Endothelial cell of umbilical vein (primary cell): Measurements from ENCODE around the gene ASPHD1. TPM values are rescaled to one million over a fixed set of nuclear protein-coding genes. Genes with fewer than 3 reads are reported as not detected.

Experiments used
- BruUV-seq: library from RNA; stranded (reverse); fragments of 400-500 nt; replicated peaks from 2 replicates; lab custom pipeline; 2021; lab: Mats Ljungman, UMichigan
- CTCF ChIA-PET: fragments of 300-600, 350-600 bp; sonication (Branson Sonifier 250); formaldehyde crosslinking; loops from one replicate; lab custom pipeline; 2021; ENCODE audit warnings: antibody characterized with exemption, inconsistent platforms; lab: Charles Lee
- POLR2A ChIA-PET: fragments of 300-600, 350-600 bp; sonication (Branson Sonifier 250); formaldehyde crosslinking; loops from one replicate; lab custom pipeline; 2021; ENCODE audit warnings: antibody characterized with exemption, inconsistent platforms; lab: Charles Lee
- DNase-seq: peaks from one replicate; pipeline ENCODE4 v3.0.0-alpha.2; 2011; ENCODE audit warnings: low read depth, low spot score
- FAIRE-seq: peaks from 2 replicates; lab custom pipeline; 2011; peaks lifted over from hg19 to GRCh38; lab: Jason Lieb, UNC
- H2AFZ ChIP-seq: 2 replicates; pipeline ENCODE4 v1.6.0; 2012; ENCODE audit warnings: low read depth, low read length, control low read depth, inconsistent platforms
- H3K27ac ChIP-seq: 2 replicates; pipeline ENCODE4 v1.5.1; 2011; ENCODE audit warnings: low read depth, mild to moderate bottlenecking, control low read depth, low read length, moderate library complexity; ENCODE audit not compliant: insufficient read depth
- H3K27me3 ChIP-seq, 2 experiments: 2 replicates each; pipeline versions ENCODE4 v1.6.0 to v1.6.1; 2011; ENCODE audit warnings: low read length in 2 of 2, mixed read lengths in 1 of 2; ENCODE audit not compliant: control insufficient read depth in 2 of 2, insufficient read depth in 2 of 2
- H3K36me3 ChIP-seq, 2 experiments: 2 replicates in 1 of 2; 3 replicates in 1 of 2; pipeline ENCODE4 v1.5.1; 2011; ENCODE audit warnings: low read length in 2 of 2, mild to moderate bottlenecking in 1 of 2, moderate library complexity in 1 of 2; ENCODE audit not compliant: control insufficient read depth in 2 of 2, insufficient read depth in 2 of 2; ENCODE audit errors: extremely low read depth in 1 of 2
- H3K4me1 ChIP-seq: 3 replicates; pipeline ENCODE4 v1.5.1; 2011; ENCODE audit warnings: mild to moderate bottlenecking, low read length; ENCODE audit not compliant: control insufficient read depth, insufficient read depth; ENCODE audit errors: extremely low read depth
- H3K4me2 ChIP-seq: 2 replicates; pipeline ENCODE4 v1.6.1; 2011; ENCODE audit warnings: low read length, control low read depth, mixed read lengths; ENCODE audit not compliant: insufficient read depth
- H3K4me3 ChIP-seq, 3 experiments: fragments of 200-600 bp in 1 of 3; sonication (generic), shearing (Covaris generic) in 1 of 3; replicated peaks in 1 of 3; 2 replicates each; pipeline ENCODE4 v1.5.1; 2011 to 2016; ENCODE audit warnings: control low read depth in 3 of 3, low read length in 3 of 3, mild to moderate bottlenecking in 2 of 3, inconsistent platforms in 1 of 3, low read depth in 1 of 3, moderate library complexity in 1 of 3; ENCODE audit not compliant: insufficient read depth in 1 of 3
- H3K79me2 ChIP-seq: 2 replicates; pipeline ENCODE4 v1.6.0; 2012; ENCODE audit warnings: low read length, inconsistent platforms; ENCODE audit not compliant: control insufficient read depth, insufficient read depth
- H3K9ac ChIP-seq: replicated peaks from 2 replicates; pipeline ENCODE3; 2011; ENCODE audit warnings: low read length, control low read depth; ENCODE audit not compliant: insufficient read depth; ENCODE audit errors: extremely low read depth
- H3K9me1 ChIP-seq: replicated peaks from 3 replicates; pipeline ENCODE4 v1.6.0; 2011; ENCODE audit warnings: mild to moderate bottlenecking, low read length; ENCODE audit not compliant: control insufficient read depth, insufficient read depth; ENCODE audit errors: extremely low read depth
- H3K9me3 ChIP-seq: replicated peaks from 2 replicates; pipeline ENCODE4 v1.5.1; 2012; ENCODE audit warnings: low read length, inconsistent platforms; ENCODE audit not compliant: control insufficient read depth, insufficient read depth
- H4K20me1 ChIP-seq: replicated peaks from 2 replicates; pipeline ENCODE3; 2011; ENCODE audit warnings: mild to moderate bottlenecking, low read length; ENCODE audit not compliant: control insufficient read depth, insufficient read depth; ENCODE audit errors: extremely low read depth
- EZH2 ChIP-seq: IDR thresholded peaks from 2 replicates; pipeline ENCODE4 v1.6.1; 2012; ENCODE audit warnings: borderline replicate concordance, low read depth, mild to moderate bottlenecking, moderate library complexity, low read length, inconsistent platforms; ENCODE audit not compliant: severe bottlenecking
- FOS ChIP-seq: IDR thresholded peaks from 2 replicates; pipeline ENCODE4 v1.6.1; 2011; ENCODE audit warnings: mild to moderate bottlenecking, low read length, moderate library complexity, borderline replicate concordance; ENCODE audit not compliant: insufficient read depth
- GATA2 ChIP-seq: IDR thresholded peaks from 2 replicates; pipeline ENCODE4 v1.7.0; 2011; ENCODE audit warnings: low read depth, mild to moderate bottlenecking, moderate library complexity, mixed read lengths, low read length; ENCODE audit not compliant: insufficient read length, insufficient read depth
- JUN ChIP-seq: IDR thresholded peaks from 2 replicates; pipeline ENCODE4 v1.6.1; 2011; ENCODE audit warnings: borderline replicate concordance, low read depth; ENCODE audit not compliant: insufficient read length, insufficient read depth
- MYC ChIP-seq: IDR thresholded peaks from one replicate; pipeline ENCODE4 v1.6.1; 2011; ENCODE audit warnings: mild to moderate bottlenecking, low read depth, low read length
- POLR2A ChIP-seq: IDR thresholded peaks from 2 replicates; pipeline ENCODE4 v1.6.1; 2012; ENCODE audit warnings: low read depth, mild to moderate bottlenecking, control low read depth, low read length
- POLR2AphosphoS5 ChIP-seq: IDR thresholded peaks from 2 replicates; pipeline ENCODE4 v1.6.1; 2012; ENCODE audit warnings: low read depth, mild to moderate bottlenecking, control low read depth, low read length, moderate library complexity; ENCODE audit not compliant: insufficient read depth
- dilution Hi-C: fragments of 300-500 bp; cut with MboI; formaldehyde crosslinking; loops from one replicate; pipeline ENCODE4 v1.15.0; 2019; ENCODE audit warnings: low sequenced_read_pairs; ENCODE audit not compliant: extremely low pct_ligation_motif_present
- intact Hi-C: fragments of 100-400 bp; cut with micrococcal nuclease; formaldehyde crosslinking; loops from one replicate; pipeline ENCODE4 v1.10.0; 2022
- polyA plus RNA-seq, 4 experiments: library from polyadenylated mRNA; depleted of rRNA in 3 of 4; stranded (reverse) in 3 of 4; unstranded in 1 of 4; fragments of >200 nt; gene quantifications; 2 replicates each; pipeline versions ENCODE4 v1.2.1 to v1.2.3, GENCODE V29; 2011 to 2012; ENCODE audit warnings: missing spikeins in 1 of 4
- total RNA-seq: library from RNA; stranded (reverse); gene quantifications from 2 replicates; pipeline ENCODE4 v1.2.3, GENCODE V29; 2021
- TF ChIP-seq, protein P1 (sequence below): IDR thresholded peaks from 2 replicates; pipeline ENCODE4 v1.6.1; 2011; ENCODE audit not compliant: insufficient read depth, insufficient read length
- TF ChIP-seq, protein P2 (sequence below), 2 donors: IDR thresholded peaks; 1 replicate in 1 of 2; 2 replicates in 1 of 2; pipeline ENCODE4 v1.5.1; 2011; ENCODE audit warnings: low read length in 2 of 2, mild to moderate bottlenecking in 2 of 2, moderate library complexity in 2 of 2, control low read depth in 1 of 2, inconsistent platforms in 1 of 2, low read depth in 1 of 2; ENCODE audit not compliant: insufficient read depth in 1 of 2; ENCODE audit errors: extremely low read depth in 1 of 2

ASPHD1 gene
- total and polyA plus RNA-seq, 2 donors (not counting 3 experiments of a cell fraction or from before 2014, with no cell fraction given): 0.90 to 1.2 TPM

DNA sequence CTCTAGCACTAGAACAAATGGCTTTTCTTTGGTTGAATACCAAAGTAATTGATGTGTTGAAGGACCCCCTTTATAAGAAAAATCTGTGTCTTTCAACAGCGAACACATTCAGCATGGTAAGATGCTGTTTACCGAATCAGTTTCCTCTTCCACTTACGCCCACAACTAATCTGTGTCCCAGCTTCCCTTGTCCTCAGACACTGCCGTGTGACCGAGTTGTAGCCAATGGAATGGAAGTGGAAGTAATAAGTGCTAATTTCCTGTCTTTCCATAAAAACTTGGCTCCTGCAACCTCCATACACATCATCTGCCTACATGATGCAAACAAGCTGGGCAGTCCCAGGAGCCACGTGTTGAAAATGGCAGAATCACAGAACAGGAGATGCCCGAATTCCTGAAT, 47.6 kb upstream of the ASPHD1 start:
- peak overlapping the region; percentile 70 for H2AFZ ChIP-seq
- H3K9me1 ChIP-seq: no peaks in the 10 kb centered on the region
- TF ChIP-seq, protein P1, sequence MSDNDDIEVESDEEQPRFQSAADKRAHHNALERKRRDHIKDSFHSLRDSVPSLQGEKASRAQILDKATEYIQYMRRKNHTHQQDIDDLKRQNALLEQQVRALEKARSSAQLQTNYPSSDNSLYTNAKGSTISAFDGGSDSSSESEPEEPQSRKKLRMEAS: peak; percentile 71
- TF ChIP-seq FOS (no peak), MYC (no peak)
- H3K9ac ChIP-seq: no peak overlapping the region
- no peaks in the 10 kb centered on the region for H4K20me1 ChIP-seq
- POLR2A ChIA-PET: interaction anchor here (1.0 kb wide), 1 partner anchor 45 kb away, joined by 3 read pairs; no protein-coding TSS in a partner anchor
- H3K27ac ChIP-seq: no peak overlapping the region
- CTCF ChIA-PET: interaction anchor here (0.9 to 1.7 kb wide), 7 partner anchors 11 to 179 kb away, joined by 3 to 11 read pairs (median 4); partner anchors contain the start of genes ASPHD1, CDIPT, PAGR1 and SEZ6L2
- peak; percentile 95 for FAIRE-seq
- peaks cover 5% of the 10 kb centered on the region for H3K4me1 ChIP-seq
- BruUV-seq: no TSS peak
- dilution Hi-C loops (no loop called here), intact Hi-C loops (no loop called here)
- peak; percentile 81 for DNase-seq
- H3K79me2 ChIP-seq: no peaks in the 10 kb centered on the region
- H3K27me3 ChIP-seq: no peaks in the 10 kb centered on the region
- no peak overlapping the region for H3K4me3 ChIP-seq
- H3K36me3 ChIP-seq: peaks cover 0 to 1% of the 10 kb centered on the region in 2 experiments
- H3K9me3 ChIP-seq: no peaks in the 10 kb centered on the region
- H3K4me2 ChIP-seq: peak overlapping the region; percentile 38

DNA sequence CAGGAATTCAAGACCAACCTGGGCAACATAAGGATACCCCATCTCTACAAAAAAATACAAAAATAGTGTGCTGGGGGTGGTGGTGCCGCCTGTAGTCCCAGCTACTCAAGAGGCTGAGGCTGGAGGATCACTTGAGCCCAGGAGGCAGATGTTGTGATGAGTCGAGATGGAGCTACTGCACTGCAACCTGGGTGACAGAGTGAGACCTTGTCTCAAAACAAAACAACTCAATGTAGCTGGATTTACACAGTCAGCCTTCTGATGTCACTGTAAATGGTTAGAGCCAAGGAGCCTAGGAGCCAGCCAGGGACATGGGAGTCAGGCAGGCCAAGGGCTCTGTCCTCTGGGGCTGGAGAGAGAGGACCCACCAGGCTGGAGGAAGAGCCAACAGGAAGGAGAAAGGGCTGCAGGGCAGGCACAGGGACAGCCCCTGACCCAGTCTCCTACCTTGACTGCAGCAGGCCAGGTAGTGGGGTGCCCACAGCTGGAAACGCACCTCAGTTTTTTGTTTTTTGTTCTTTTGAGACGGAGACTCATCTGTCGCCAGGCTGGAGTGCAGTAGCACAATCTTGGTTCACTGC, 45.7 kb upstream of the ASPHD1 start:
- intact Hi-C loops (no loop called here), dilution Hi-C loops (no loop called here)
- Histone ChIP-seq H2AFZ (no peak overlapping the region), H3K4me1 (peaks cover 5% of the 10 kb centered on the region), H3K4me2 (no peak overlapping the region), H4K20me1 (no peaks in the 10 kb centered on the region), H3K9ac (no peak overlapping the region), H3K27me3 (no peaks in the 10 kb centered on the region), H3K9me1 (no peaks in the 10 kb centered on the region), H3K36me3 (peaks cover 0 to 8% of the 10 kb centered on the region in 2 experiments), H3K79me2 (no peaks in the 10 kb centered on the region), H3K27ac (no peak overlapping the region), H3K9me3 (no peaks in the 10 kb centered on the region), H3K4me3 (no peak overlapping the region)
- DNase-seq: no peak
- TF ChIP-seq POLR2AphosphoS5 (no peak), POLR2A (no peak), GATA2 (no peak), EZH2 (no peak), MYC (no peak), FOS (no peak), JUN (no peak)
- TF ChIP-seq, protein P1: no peak
- TF ChIP-seq, protein P2, sequence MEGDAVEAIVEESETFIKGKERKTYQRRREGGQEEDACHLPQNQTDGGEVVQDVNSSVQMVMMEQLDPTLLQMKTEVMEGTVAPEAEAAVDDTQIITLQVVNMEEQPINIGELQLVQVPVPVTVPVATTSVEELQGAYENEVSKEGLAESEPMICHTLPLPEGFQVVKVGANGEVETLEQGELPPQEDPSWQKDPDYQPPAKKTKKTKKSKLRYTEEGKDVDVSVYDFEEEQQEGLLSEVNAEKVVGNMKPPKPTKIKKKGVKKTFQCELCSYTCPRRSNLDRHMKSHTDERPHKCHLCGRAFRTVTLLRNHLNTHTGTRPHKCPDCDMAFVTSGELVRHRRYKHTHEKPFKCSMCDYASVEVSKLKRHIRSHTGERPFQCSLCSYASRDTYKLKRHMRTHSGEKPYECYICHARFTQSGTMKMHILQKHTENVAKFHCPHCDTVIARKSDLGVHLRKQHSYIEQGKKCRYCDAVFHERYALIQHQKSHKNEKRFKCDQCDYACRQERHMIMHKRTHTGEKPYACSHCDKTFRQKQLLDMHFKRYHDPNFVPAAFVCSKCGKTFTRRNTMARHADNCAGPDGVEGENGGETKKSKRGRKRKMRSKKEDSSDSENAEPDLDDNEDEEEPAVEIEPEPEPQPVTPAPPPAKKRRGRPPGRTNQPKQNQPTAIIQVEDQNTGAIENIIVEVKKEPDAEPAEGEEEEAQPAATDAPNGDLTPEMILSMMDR (IDR thresholded peaks at IDR 0.05; ENCODE audit: extremely low read depth in 1 of 2, insufficient read depth in 1 of 2, low read depth in 1 of 2, low read length in 2 of 2): no peak
- no TSS peak for BruUV-seq
- ChIA-PET CTCF (interaction anchor here (0.6 to 1.2 kb wide), 2 partner anchors 38 to 54 kb away, joined by 3 to 5 read pairs; partner anchors contain the start of gene PAGR1), POLR2A (interaction anchor here (0.5 kb wide), 1 partner anchor 99 kb away, joined by 6 read pairs; no protein-coding TSS in a partner anchor)
- FAIRE-seq: no peak
